ENCODE results near the gene GMPR.

GMPR gene

GRCh38 chr6:16324606-16325225, 86.3 kb downstream of the GMPR start:
- in situ Hi-C loops (cut with MboI; ENCODE audit: low sequenced_read_pairs), result no loop called here

- in situ Hi-C loops (cut with MboI; ENCODE audit: low sequenced_read_pairs), result no loop called here
These were observed 88.1 kb downstream of the GMPR start for GRCh38 chr6:16326531-16326930.

- in situ Hi-C loops (cut with MboI; ENCODE audit: low sequenced_read_pairs), result no loop called here
These were observed 88.8 kb downstream of the GMPR start for GRCh38 chr6:16326971-16327776.

- in situ Hi-C loops (cut with MboI; ENCODE audit: low sequenced_read_pairs), result no loop called here
These were observed 89.5 kb downstream of the GMPR start for GRCh38 chr6:16327777-16328325.

- in situ Hi-C loops (cut with MboI; ENCODE audit: low sequenced_read_pairs), result no loop called here
These were observed 90.8 kb downstream of the GMPR start for GRCh38 chr6:16329233-16329632.

GRCh38 chr6:16331384-16332174, 93.2 kb downstream of the GMPR start:
- in situ Hi-C loops (cut with MboI; ENCODE audit: low sequenced_read_pairs), result no loop called here

GRCh38 chr6:16332175-16332542, 93.8 kb downstream of the GMPR start:
- in situ Hi-C loops (cut with MboI; ENCODE audit: low sequenced_read_pairs), result no loop called here

- in situ Hi-C loops (cut with MboI; ENCODE audit: low sequenced_read_pairs), result no loop called here
These were observed 95.2 kb downstream of the GMPR start for GRCh38 chr6:16333580-16333979.

- in situ Hi-C loops (cut with MboI; ENCODE audit: low sequenced_read_pairs), result no loop called here
These were observed 96.3 kb downstream of the GMPR start for GRCh38 chr6:16334671-16335070.

- in situ Hi-C loops (cut with MboI; ENCODE audit: low sequenced_read_pairs), result no loop called here
These were observed 96.8 kb downstream of the GMPR start for GRCh38 chr6:16335176-16335575.

GRCh38 chr6:16336056-16336818, 97.8 kb downstream of the GMPR start:
- in situ Hi-C loops (cut with MboI; ENCODE audit: low sequenced_read_pairs), result no loop called here

GRCh38 chr6:16336911-16337294, 98.5 kb downstream of the GMPR start:
- in situ Hi-C loops (cut with MboI; ENCODE audit: low sequenced_read_pairs), result no loop called here

- in situ Hi-C loops (cut with MboI; ENCODE audit: low sequenced_read_pairs), result no loop called here
These were observed 99.0 kb downstream of the GMPR start for GRCh38 chr6:16337295-16337975.

- in situ Hi-C loops (cut with MboI; ENCODE audit: low sequenced_read_pairs), result no loop called here
These were observed 100.3 kb downstream of the GMPR start for GRCh38 chr6:16338577-16339264.

GRCh38 chr6:16339265-16339587, 100.8 kb downstream of the GMPR start:
- in situ Hi-C loops (cut with MboI; ENCODE audit: low sequenced_read_pairs), result no loop called here

- in situ Hi-C loops (cut with MboI; ENCODE audit: low sequenced_read_pairs), result no loop called here
These were observed 105.2 kb downstream of the GMPR start for GRCh38 chr6:16343593-16343992.

GRCh38 chr6:16344756-16345155, 106.4 kb downstream of the GMPR start:
- in situ Hi-C loops (cut with MboI; ENCODE audit: low sequenced_read_pairs), result no loop called here
